HCT116 (cell line): ENCODE results near the gene LGALS9. TPM values are rescaled to one million over a fixed set of nuclear protein-coding genes. Genes with fewer than 3 reads are reported as not detected.
"Not testable (repeated sequence)": the region's sequence is repeated elsewhere in the genome, so short reads cannot be mapped to it uniquely, and the experiment has no call there.

Experiments used
- ATAC-seq: fragments of 200-7000 bp; cut with Tn5 transposase; 2 replicates; pipeline ENCODE4 v1.9.1; 2020; ENCODE audit warnings: mild to moderate bottlenecking, moderate library complexity
- BruUV-seq: library from RNA; stranded (reverse); fragments of 400-500 nt; replicated peaks from 2 replicates; lab custom pipeline; 2021; lab: Mats Ljungman, UMichigan
- CTCF ChIA-PET: fragments of 300-600 bp; sonication (Branson Sonifier 250); formaldehyde crosslinking; loops from one replicate; lab custom pipeline; 2021; ENCODE audit warnings: antibody characterized with exemption; lab: Charles Lee
- POLR2A ChIA-PET: fragments of 300-600, 350-600 bp; sonication (Branson Sonifier 250); formaldehyde crosslinking; loops from one replicate; lab custom pipeline; 2021; ENCODE audit warnings: antibody characterized with exemption; lab: Charles Lee
- RAD21 ChIA-PET, 2 experiments: fragments of 300-600 bp; sonication (Branson Sonifier 250); formaldehyde crosslinking; loops; one replicate each; lab custom pipeline; 2023; ENCODE audit warnings: low total read pairs in 2 of 2; ENCODE audit not compliant: uncharacterized antibody in 2 of 2, unreplicated experiment in 2 of 2, low non-redundant PET in 1 of 2; lab: Charles Lee
- DNase-seq: peaks from one replicate; pipeline ENCODE4 v3.0.0-alpha.2; 2010; ENCODE audit warnings: low read depth, low spot score
- H2AFZ ChIP-seq: fragments of 200-600 bp; shearing (Covaris generic), sonication (generic); 2 replicates; pipeline ENCODE4 v1.6.1; 2017; ENCODE audit warnings: low read depth, mixed run types, mixed read lengths, antibody characterized with exemption, low read length; ENCODE audit not compliant: poor library complexity, severe bottlenecking
- H3K27ac ChIP-seq: 2 replicates; pipeline ENCODE4 v1.5.1; 2012; ENCODE audit warnings: low read depth, low read length
- H3K27me3 ChIP-seq: fragments of 200-600 bp; sonication (generic); 2 replicates; pipeline ENCODE4 v1.6.1; 2016; ENCODE audit warnings: mixed run types, low read length, mixed read lengths; ENCODE audit not compliant: insufficient read depth
- H3K36me3 ChIP-seq, 2 experiments: fragments of 200-500 bp in 1 of 2; fragments of 200-600 bp in 1 of 2; sonication (Bioruptor generic) in 1 of 2; sonication (generic) in 1 of 2; 2 replicates each; pipeline versions ENCODE4 v1.5.1 to v1.6.1; 2014 to 2016; ENCODE audit warnings: low read length in 2 of 2, inconsistent platforms in 1 of 2, mixed read lengths in 1 of 2, mixed run types in 1 of 2; ENCODE audit not compliant: insufficient read depth in 2 of 2, control insufficient read depth in 1 of 2
- H3K4me1 ChIP-seq, 2 experiments: fragments of 200-600 bp in 1 of 2; sonication (generic) in 1 of 2; 2 replicates each; pipeline versions ENCODE4 v1.5.1 to v1.6.1; 2012 to 2017; ENCODE audit warnings: low read length in 2 of 2, inconsistent platforms in 1 of 2, mild to moderate bottlenecking in 1 of 2, mixed read lengths in 1 of 2, mixed run types in 1 of 2, moderate library complexity in 1 of 2; ENCODE audit not compliant: insufficient read depth in 2 of 2, control insufficient read depth in 1 of 2
- H3K4me2 ChIP-seq: fragments of 200-600 bp; sonication (generic); 2 replicates; pipeline ENCODE4 v1.6.1; 2017; ENCODE audit warnings: mixed run types, low read length, mixed read lengths
- H3K4me3 ChIP-seq, 2 experiments: fragments of 200-600 bp in 1 of 2; sonication (generic) in 1 of 2; replicated peaks in 1 of 2; 2 replicates each; pipeline ENCODE4 v1.5.1; 2011 to 2016; ENCODE audit warnings: low read length in 2 of 2, control low read depth in 1 of 2, low read depth in 1 of 2, mild to moderate bottlenecking in 1 of 2, mixed read lengths in 1 of 2, mixed run types in 1 of 2
- H3K79me2 ChIP-seq: fragments of 200-600 bp; sonication (generic); 2 replicates; pipeline ENCODE4 v1.6.1; 2017; ENCODE audit warnings: mild to moderate bottlenecking, mixed run types, low read length, moderate library complexity, mixed read lengths; ENCODE audit not compliant: insufficient read depth
- H3K9ac ChIP-seq: fragments of 200-600 bp; sonication (generic); 2 replicates; pipeline ENCODE4 v1.6.1; 2016; ENCODE audit warnings: low read length, mixed read lengths
- H3K9me2 ChIP-seq: fragments of 200-600 bp; sonication (generic), shearing (Covaris generic); 2 replicates; pipeline ENCODE4 v1.6.1; 2017; ENCODE audit warnings: mixed run types, mild to moderate bottlenecking, moderate library complexity; ENCODE audit not compliant: insufficient read depth
- H3K9me3 ChIP-seq, 2 experiments: fragments of 200-500 bp in 1 of 2; fragments of 200-600 bp in 1 of 2; sonication (Bioruptor generic) in 1 of 2; sonication (generic) in 1 of 2; 2 replicates each; pipeline ENCODE4 v1.6.1; 2014 to 2017; ENCODE audit warnings: low read length in 2 of 2, mixed read lengths in 2 of 2, inconsistent platforms in 1 of 2, low read depth in 1 of 2, mild to moderate bottlenecking in 1 of 2, mixed run types in 1 of 2, moderate library complexity in 1 of 2; ENCODE audit not compliant: control insufficient read depth in 1 of 2, insufficient read depth in 1 of 2
- H4K20me1 ChIP-seq: fragments of 200-600 bp; sonication (generic), shearing (Covaris generic); 2 replicates; pipeline ENCODE4 v1.6.1; 2017; ENCODE audit warnings: mixed run types, mild to moderate bottlenecking, moderate library complexity; ENCODE audit not compliant: insufficient read depth
- ELF1 ChIP-seq: IDR thresholded peaks from 2 replicates; pipeline ENCODE4 v1.6.1; 2012; ENCODE audit warnings: low read depth, borderline replicate concordance
- POLR2A ChIP-seq: IDR thresholded peaks from 2 replicates; pipeline ENCODE4 v1.7.0; 2011; ENCODE audit warnings: borderline replicate concordance; ENCODE audit not compliant: insufficient read depth, insufficient read length; ENCODE audit errors: extremely low read depth
- POLR2AphosphoS5 ChIP-seq: IDR thresholded peaks from 2 replicates; pipeline ENCODE4 v1.6.1; 2011; ENCODE audit warnings: mild to moderate bottlenecking, low read depth, low read length, moderate library complexity
- SRF ChIP-seq: IDR thresholded peaks from 2 replicates; pipeline ENCODE4 v1.6.1; 2012; ENCODE audit warnings: low read depth
- TCF7L2 ChIP-seq: IDR thresholded peaks from 2 replicates; pipeline ENCODE4 v1.7.0; 2011; ENCODE audit warnings: borderline replicate concordance, inconsistent platforms; ENCODE audit not compliant: insufficient read depth, insufficient read length; ENCODE audit errors: extremely low read depth
- YY1 ChIP-seq: IDR thresholded peaks from 2 replicates; pipeline ENCODE4 v1.6.1; 2011; ENCODE audit warnings: low read length, low read depth, moderate library complexity, mild to moderate bottlenecking; ENCODE audit not compliant: insufficient replicate concordance; ENCODE audit errors: extremely low read depth
- intact Hi-C: fragments of 100-400 bp; cut with micrococcal nuclease; formaldehyde crosslinking; loops from 2 replicates; pipeline ENCODE4 v1.10.0; 2022
- total RNA-seq: library from RNA; stranded (reverse); gene quantifications from one replicate; pipeline ENCODE4 v1.2.1, GENCODE V29; 2021; ENCODE audit not compliant: unreplicated experiment
- TF ChIP-seq, protein P1 (sequence below): IDR thresholded peaks from 2 replicates; pipeline ENCODE4 v1.6.1; 2012

The LGALS9 gene
- total RNA-seq, 1 experiment from 2014 or later, result 1.9 TPM

DNA sequence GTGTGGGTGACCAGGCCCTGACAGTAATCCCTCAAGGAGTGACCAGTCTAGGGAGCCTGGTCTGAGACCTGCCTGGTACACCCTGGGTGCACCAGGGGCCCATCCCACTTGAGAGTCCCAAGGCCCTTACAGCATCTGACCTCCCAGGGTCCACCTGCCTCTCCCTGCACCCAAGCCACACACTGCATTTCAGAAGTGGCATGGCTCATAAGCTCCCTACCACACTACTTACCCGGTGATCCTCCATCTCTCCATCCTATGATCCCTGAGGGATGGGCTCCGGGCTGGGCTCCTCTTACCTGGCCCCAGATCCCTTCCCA is 40.6 kb downstream of the LGALS9 start:
- TF ChIP-seq POLR2AphosphoS5, result no peak
- TF ChIP-seq POLR2A, result no peak
- TF ChIP-seq SRF, result no peak
- Histone ChIP-seq H3K27me3 (no peaks in the 10 kb centered on the region), H3K9ac (no peak overlapping the region), H3K9me3 (no peaks in the 10 kb centered on the region), H2AFZ (no peak overlapping the region), H4K20me1 (no peaks in the 10 kb centered on the region), H3K9me2 (no peaks in the 10 kb centered on the region), H3K4me3 (no peak overlapping the region), H3K79me2 (no peaks in the 10 kb centered on the region), H3K4me2 (no peak overlapping the region), H3K4me1 (peaks cover 0 to under 1% of the 10 kb centered on the region in 2 experiments; a peak in 1 of 4 replicates), H3K36me3 (no peaks in the 10 kb centered on the region), H3K27ac (no peak overlapping the region)
- ChIA-PET RAD21 (no interaction called here), CTCF (no interaction called here), POLR2A (no interaction called here)
- intact Hi-C loops, result no loop called here
- no peak for DNase-seq
- no TSS peak for BruUV-seq
- ATAC-seq, result no peak

GRCh38 chr17:27671977-27672480 is 41.0 kb downstream of the LGALS9 start:
- DNase-seq, intact Hi-C loops, H3K4me1 ChIP-seq, H4K20me1 ChIP-seq, H3K4me2 ChIP-seq, H3K79me2 ChIP-seq, H3K27me3 ChIP-seq, H3K4me3 ChIP-seq, H3K27ac ChIP-seq, ATAC-seq, H3K9me2 ChIP-seq, RAD21 ChIA-PET, H3K9me3 ChIP-seq, H3K36me3 ChIP-seq, H2AFZ ChIP-seq, CTCF ChIA-PET, H3K9ac ChIP-seq, BruUV-seq, POLR2A ChIA-PET: not testable (repeated sequence)

DNA sequence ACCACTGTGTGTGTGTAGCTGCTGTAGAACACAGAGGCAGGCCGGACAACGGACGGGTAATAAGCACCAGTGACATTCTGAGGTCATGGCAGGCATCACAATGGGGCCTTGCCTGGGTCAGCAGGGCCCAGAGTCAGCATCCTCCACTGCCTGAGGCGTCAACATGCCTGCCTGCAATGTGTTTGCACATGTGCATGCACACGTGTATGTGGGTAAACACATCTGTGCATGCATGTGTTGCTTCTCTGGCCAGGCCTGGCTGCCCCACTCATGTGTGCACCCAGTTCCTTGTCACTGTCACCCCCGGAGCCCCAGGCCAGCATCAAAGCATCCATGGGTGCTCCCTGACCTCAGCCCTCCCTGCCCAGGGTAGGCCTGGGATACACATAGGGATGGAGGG is 43.3 kb downstream of the LGALS9 start:
- Histone ChIP-seq H3K9me3 (no peaks in the 10 kb centered on the region), H3K9ac (no peak overlapping the region), H3K27ac (no peak overlapping the region), H3K36me3 (no peaks in the 10 kb centered on the region), H3K4me2 (no peak overlapping the region)
- intact Hi-C loops, result no loop called here
- DNase-seq, result no peak
- no peak for TF ChIP-seq TCF7L2
- no peak for TF ChIP-seq ELF1
- no peak for TF ChIP-seq YY1
- TF ChIP-seq, protein P1, sequence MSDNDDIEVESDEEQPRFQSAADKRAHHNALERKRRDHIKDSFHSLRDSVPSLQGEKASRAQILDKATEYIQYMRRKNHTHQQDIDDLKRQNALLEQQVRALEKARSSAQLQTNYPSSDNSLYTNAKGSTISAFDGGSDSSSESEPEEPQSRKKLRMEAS, result no peak
- TF ChIP-seq, all 23 proteins: peak for 0
- H3K27me3 ChIP-seq, result no peaks in the 10 kb centered on the region
- H3K4me3 ChIP-seq, result no peak overlapping the region
- POLR2A ChIA-PET, result no interaction called here
- no peak overlapping the region for H2AFZ ChIP-seq
- H3K79me2 ChIP-seq, result no peaks in the 10 kb centered on the region
- H3K4me1 ChIP-seq, result peaks cover 0 to 3% of the 10 kb centered on the region in 2 experiments; a peak in 1 of 4 replicates
- RAD21 ChIA-PET, result no interaction called here
- BruUV-seq, result no TSS peak
- H3K9me2 ChIP-seq, result no peaks in the 10 kb centered on the region
- ATAC-seq, result no peak
- H4K20me1 ChIP-seq, result no peaks in the 10 kb centered on the region
- CTCF ChIA-PET, result no interaction called here
